ENCODE results near the gene SUB1. TPM values are rescaled to one million over a fixed set of nuclear protein-coding genes. Genes with fewer than 3 reads are reported as not detected.

SUB1 gene
- polyA plus RNA-seq, 6 donors from 2014 or later = 393 to 545 (median 438) TPM

DNA sequence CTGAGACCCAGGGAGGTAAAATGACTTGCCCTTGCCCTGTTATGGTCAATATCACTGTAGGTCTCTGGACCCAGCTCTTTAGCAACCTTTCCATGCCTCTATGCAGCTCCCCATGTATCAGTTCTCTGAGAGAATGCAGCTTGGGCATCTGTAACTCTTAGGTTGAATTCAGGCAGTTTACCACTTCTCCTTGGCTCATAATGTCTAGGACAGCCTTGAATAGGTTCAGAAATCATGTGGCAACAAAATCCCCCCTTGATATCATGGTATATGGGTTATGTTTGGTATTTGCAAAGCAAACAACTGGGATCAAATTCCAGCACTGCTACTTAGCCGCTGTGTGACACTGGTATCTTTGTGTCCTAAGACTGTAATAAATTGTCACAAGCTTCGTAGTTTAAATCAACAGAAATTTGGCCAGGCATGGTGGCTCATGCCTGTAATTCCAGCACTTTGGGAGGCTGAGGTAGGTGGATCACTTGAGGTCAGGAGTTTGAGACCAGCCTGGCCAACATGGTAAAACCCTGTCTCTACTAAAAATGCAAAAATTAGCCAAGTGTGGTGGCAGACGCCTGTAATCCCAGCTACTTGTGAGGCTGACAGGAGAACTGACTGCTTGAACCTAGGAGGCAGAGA lies 10.7 kb upstream of the SUB1 start:
- Mint-ChIP-seq H3K27ac (no peak overlapping the region), H3K4me3 (peak overlapping the region in 3 of 8 donors; percentile 2 to 42 (median 18)), H3K36me3 (no peaks in the 10 kb centered on the region), H3K27me3 (no peaks in the 10 kb centered on the region), H3K4me1 (peaks cover 12 to 39% (median 12%) of the 10 kb centered on the region in 3 donors), H3K9me3 (no peaks in the 10 kb centered on the region)
- no peak for ATAC-seq (ENCODE audit: low read depth in 2 of 2)
- no peak for DNase-seq

GRCh38 chr5:32578363-32578762 lies 7.0 kb upstream of the SUB1 start:
- Mint-ChIP-seq H3K9me3 (peaks cover 0 to 2% (median 0%) of the 10 kb centered on the region in 7 donors), H3K4me3 (no peak overlapping the region), H3K4me1 (peaks cover 37 to 58% (median 50%) of the 10 kb centered on the region in 3 donors), H3K27me3 (peaks cover 0 to 3% (median 0%) of the 10 kb centered on the region in 3 donors), H3K27ac (peak overlapping the region in 1 of 6 donors; percentile 21), H3K36me3 (no peaks in the 10 kb centered on the region)
- DNase-seq = no peak
- no peak for ATAC-seq (ENCODE audit: low read depth in 2 of 2)

- Mint-ChIP-seq H3K4me1 (peaks cover 41 to 58% (median 50%) of the 10 kb centered on the region in 3 donors), H3K36me3 (no peaks in the 10 kb centered on the region), H3K9me3 (peaks cover 0 to 2% (median 0%) of the 10 kb centered on the region in 7 donors), H3K27ac (peak overlapping the region in 1 of 6 donors; percentile 21), H3K4me3 (no peak overlapping the region), H3K27me3 (peaks cover 0 to 3% (median 0%) of the 10 kb centered on the region in 3 donors)
- ATAC-seq (ENCODE audit: low read depth in 2 of 2) (no peak), DNase-seq (no peak)
These were observed 6.6 kb upstream of the SUB1 start for GRCh38 chr5:32578764-32579163.

GRCh38 chr5:32581010-32581785 lies 4.2 kb upstream of the SUB1 start:
- Mint-ChIP-seq H3K4me1 (peaks cover 56 to 69% (median 63%) of the 10 kb centered on the region in 3 donors), H3K9me3 (peaks cover 0 to 2% (median 0%) of the 10 kb centered on the region in 7 donors), H3K27me3 (peaks cover 0 to 3% (median 0%) of the 10 kb centered on the region in 3 donors), H3K27ac (peak overlapping the region in 3 of 6 donors; percentile 12 to 61 (median 54)), H3K36me3 (peaks cover 0 to 11% of the 10 kb centered on the region in 2 donors), H3K4me3 (peak overlapping the region; percentile 1 to 56 (median 41))
- no peak for DNase-seq
- ATAC-seq (ENCODE audit: low read depth in 2 of 2) = no peak

- peaks cover 0 to 3% (median 0%) of the 10 kb centered on the region in 3 donors for H3K27me3 Mint-ChIP-seq
- H3K36me3 Mint-ChIP-seq = peaks cover 0 to 14% of the 10 kb centered on the region in 2 donors
- H3K27ac Mint-ChIP-seq = peak overlapping the region; percentile 33 to 97 (median 89)
- DNase-seq = peak; percentile 78
- peak; percentile 63 to 66 for ATAC-seq (ENCODE audit: low read depth in 2 of 2)
- H3K4me1 Mint-ChIP-seq = peaks cover 62 to 86% (median 76%) of the 10 kb centered on the region in 3 donors
- peak overlapping the region; percentile 78 to 96 (median 88) for H3K4me3 Mint-ChIP-seq
- H3K9me3 Mint-ChIP-seq = peaks cover 0 to 2% (median 0%) of the 10 kb centered on the region in 7 donors
These were observed 1.6 kb upstream of the SUB1 start for GRCh38 chr5:32583582-32584232.

GRCh38 chr5:32584646-32585045 lies 711 bp upstream of the SUB1 start:
- Mint-ChIP-seq H3K4me1 (peaks cover 55 to 83% (median 79%) of the 10 kb centered on the region in 3 donors), H3K9me3 (peaks cover 0 to 2% (median 0%) of the 10 kb centered on the region in 7 donors), H3K4me3 (peak overlapping the region; percentile 41 to 98 (median 94)), H3K36me3 (peaks cover 0 to 14% of the 10 kb centered on the region in 2 donors), H3K27ac (peak overlapping the region in 4 of 6 donors; percentile 62 to 98 (median 85)), H3K27me3 (peaks cover 0 to 3% (median 0%) of the 10 kb centered on the region in 3 donors)
- ATAC-seq (ENCODE audit: low read depth in 2 of 2) = no peak
- no peak for DNase-seq

DNA sequence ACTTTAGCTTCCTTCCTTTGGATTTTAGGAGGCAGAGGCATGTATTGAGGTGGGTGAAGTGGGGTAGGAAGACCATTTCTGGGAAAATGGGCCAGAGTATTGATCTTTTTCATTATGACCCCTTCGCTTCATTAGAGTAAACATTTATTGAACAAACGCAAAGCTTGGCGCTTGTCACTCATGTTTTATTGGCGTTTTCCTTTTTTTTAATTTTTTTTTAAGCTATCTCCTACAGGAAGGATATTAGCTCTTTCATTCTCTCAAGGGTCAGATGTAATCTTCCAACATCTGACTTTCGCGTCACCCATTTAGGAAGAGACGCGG lies 273 bp upstream of the SUB1 start:
- DNase-seq (no peak), ATAC-seq (ENCODE audit: low read depth in 2 of 2) (no peak)
- H3K36me3 Mint-ChIP-seq = peaks cover 0 to 14% of the 10 kb centered on the region in 2 donors
- H3K27me3 Mint-ChIP-seq = peaks cover 0 to 3% (median 0%) of the 10 kb centered on the region in 3 donors
- H3K4me1 Mint-ChIP-seq = peaks cover 54 to 83% (median 77%) of the 10 kb centered on the region in 3 donors
- H3K4me3 Mint-ChIP-seq = peak overlapping the region; percentile 92 to 98 (median 95)
- H3K27ac Mint-ChIP-seq = peak overlapping the region; percentile 94 to 98 (median 97)
- H3K9me3 Mint-ChIP-seq = peaks cover 0 to 2% (median 0%) of the 10 kb centered on the region in 7 donors

DNA sequence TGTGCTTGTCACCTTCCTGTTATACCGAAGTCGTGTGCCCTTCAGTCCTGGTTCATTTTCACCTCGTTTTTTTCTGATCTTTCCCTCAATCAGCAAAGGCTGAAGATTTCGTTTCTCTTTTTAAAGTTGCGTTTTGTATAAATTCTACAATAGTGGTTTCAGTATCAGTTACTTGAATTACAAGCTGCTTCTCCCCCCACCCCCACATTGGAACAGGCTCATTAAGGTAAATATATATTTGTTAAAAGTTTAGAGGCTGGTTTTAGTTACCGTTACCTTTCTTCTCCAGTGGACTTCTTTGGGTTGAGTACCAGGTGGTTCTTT lies 881 bp downstream of the SUB1 start:
- H3K27me3 Mint-ChIP-seq = no peaks in the 10 kb centered on the region
- H3K4me1 Mint-ChIP-seq = peaks cover 43 to 76% (median 70%) of the 10 kb centered on the region in 3 donors
- peak overlapping the region; percentile 92 to 98 (median 95) for H3K4me3 Mint-ChIP-seq
- peak in 1 of 2 donors; percentile 6 for ATAC-seq (ENCODE audit: low read depth in 2 of 2)
- H3K36me3 Mint-ChIP-seq = peaks cover 0 to 14% of the 10 kb centered on the region in 2 donors
- peaks cover 0 to 2% (median 0%) of the 10 kb centered on the region in 7 donors for H3K9me3 Mint-ChIP-seq
- DNase-seq = no peak
- peak overlapping the region; percentile 94 to 98 (median 97) for H3K27ac Mint-ChIP-seq

DNA sequence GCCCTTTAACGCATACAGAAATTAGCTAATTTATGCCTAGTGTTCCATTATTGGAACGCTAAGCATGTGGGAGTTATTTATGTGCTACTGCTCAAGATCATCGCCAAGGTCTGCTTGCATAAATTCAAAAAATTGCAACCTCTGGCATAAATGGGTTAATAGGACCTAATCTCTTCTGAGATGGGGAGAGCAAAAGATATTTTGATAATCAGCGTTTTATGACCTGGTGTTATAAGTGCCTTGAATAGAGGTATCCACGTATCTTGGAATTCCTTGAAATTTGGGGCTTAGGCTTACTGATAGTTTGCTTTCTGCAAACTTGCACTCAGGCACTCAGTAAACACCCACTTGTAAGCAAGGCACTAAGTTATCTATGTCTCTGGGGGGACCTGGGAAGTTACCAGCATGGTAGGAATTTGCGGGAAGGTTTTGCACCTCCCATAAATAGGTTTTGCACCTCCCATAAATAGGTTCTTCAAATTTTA lies 1.8 kb downstream of the SUB1 start:
- peaks cover 0 to 2% (median 0%) of the 10 kb centered on the region in 7 donors for H3K9me3 Mint-ChIP-seq
- H3K27me3 Mint-ChIP-seq = no peaks in the 10 kb centered on the region
- H3K4me3 Mint-ChIP-seq = peak overlapping the region in 7 of 8 donors; percentile 92 to 98 (median 94)
- H3K4me1 Mint-ChIP-seq = peaks cover 37 to 70% (median 65%) of the 10 kb centered on the region in 3 donors
- peaks cover 3 to 18% of the 10 kb centered on the region in 2 donors for H3K36me3 Mint-ChIP-seq
- peak overlapping the region in 1 of 6 donors; percentile 61 for H3K27ac Mint-ChIP-seq
- DNase-seq (no peak), ATAC-seq (ENCODE audit: low read depth in 2 of 2) (no peak)

DNA sequence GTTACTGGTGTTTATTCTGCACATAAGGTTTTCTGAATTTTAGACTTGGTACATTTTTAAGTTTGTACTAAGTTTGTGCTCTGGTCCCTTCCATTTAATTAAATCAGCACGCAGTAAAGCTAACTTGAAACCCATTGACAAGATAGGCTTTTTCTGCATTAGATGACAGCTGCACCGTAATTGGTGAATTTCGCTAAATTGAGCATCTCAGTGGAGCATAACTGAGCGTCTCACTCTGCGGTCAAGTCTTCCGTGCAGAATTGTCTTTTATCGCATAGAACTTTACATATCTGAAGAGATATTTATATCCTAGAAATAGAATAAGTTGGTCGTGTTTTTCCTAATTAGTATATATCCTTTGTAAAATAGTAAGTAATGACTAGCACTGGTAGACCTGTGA lies 4.1 kb downstream of the SUB1 start:
- H3K27ac Mint-ChIP-seq = no peak overlapping the region
- peak overlapping the region in 1 of 8 donors; percentile 13 for H3K4me3 Mint-ChIP-seq
- ATAC-seq (ENCODE audit: low read depth in 2 of 2) (no peak), DNase-seq (no peak)
- no peaks in the 10 kb centered on the region for H3K9me3 Mint-ChIP-seq
- H3K36me3 Mint-ChIP-seq = peaks cover 14 to 28% of the 10 kb centered on the region in 2 donors
- peaks cover 28 to 61% (median 51%) of the 10 kb centered on the region in 3 donors for H3K4me1 Mint-ChIP-seq
- no peaks in the 10 kb centered on the region for H3K27me3 Mint-ChIP-seq

GRCh38 chr5:32589942-32590869 lies 4.8 kb downstream of the SUB1 start:
- Mint-ChIP-seq H3K27me3 (no peaks in the 10 kb centered on the region), H3K4me3 (peak overlapping the region in 1 of 8 donors; percentile 41), H3K27ac (peak overlapping the region in 5 of 6 donors; percentile 32 to 82 (median 60)), H3K4me1 (peaks cover 20 to 53% (median 45%) of the 10 kb centered on the region in 3 donors), H3K36me3 (peaks cover 17 to 27% of the 10 kb centered on the region in 2 donors), H3K9me3 (no peaks in the 10 kb centered on the region)
- DNase-seq = peak; percentile 59
- ATAC-seq (ENCODE audit: low read depth in 2 of 2) = no peak

DNA sequence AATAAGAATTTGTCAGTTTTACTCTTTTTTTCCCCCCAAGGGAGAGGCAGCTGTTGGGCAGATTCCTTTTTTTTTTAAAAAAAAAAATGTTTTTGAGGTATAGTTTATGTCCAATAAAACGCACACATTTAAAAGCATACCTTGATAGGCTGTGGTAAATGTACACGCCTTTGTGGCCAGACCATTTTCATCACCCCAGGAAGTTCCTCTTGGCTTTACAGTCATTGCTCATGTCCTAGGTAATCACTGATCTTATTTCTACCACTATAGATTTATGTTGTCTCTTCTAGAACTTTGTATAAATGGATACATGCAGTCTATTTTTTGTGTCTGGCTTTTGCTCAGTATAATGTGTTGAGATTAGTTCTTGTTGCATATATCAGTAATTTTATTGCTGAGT lies 9.8 kb downstream of the SUB1 start:
- H3K9me3 Mint-ChIP-seq = no peaks in the 10 kb centered on the region
- no peak overlapping the region for H3K27ac Mint-ChIP-seq
- no peak overlapping the region for H3K4me3 Mint-ChIP-seq
- no peaks in the 10 kb centered on the region for H3K27me3 Mint-ChIP-seq
- H3K36me3 Mint-ChIP-seq = peaks cover 38 to 52% of the 10 kb centered on the region in 2 donors
- no peak for DNase-seq
- no peak for ATAC-seq (ENCODE audit: low read depth in 2 of 2)
- peaks cover 28 to 36% (median 30%) of the 10 kb centered on the region in 3 donors for H3K4me1 Mint-ChIP-seq

Data from naive B cell (primary cell).